ENCODE results near the gene GOSR2. TPM values are rescaled to one million over a fixed set of nuclear protein-coding genes. Genes with fewer than 3 reads are reported as not detected.

Gene GOSR2
- total and polyA plus RNA-seq, 2 of the 8 experiments (the other 6 are each of a cell fraction or from before 2014, with no cell fraction given) = 28.2 to 36.2 TPM

DNA sequence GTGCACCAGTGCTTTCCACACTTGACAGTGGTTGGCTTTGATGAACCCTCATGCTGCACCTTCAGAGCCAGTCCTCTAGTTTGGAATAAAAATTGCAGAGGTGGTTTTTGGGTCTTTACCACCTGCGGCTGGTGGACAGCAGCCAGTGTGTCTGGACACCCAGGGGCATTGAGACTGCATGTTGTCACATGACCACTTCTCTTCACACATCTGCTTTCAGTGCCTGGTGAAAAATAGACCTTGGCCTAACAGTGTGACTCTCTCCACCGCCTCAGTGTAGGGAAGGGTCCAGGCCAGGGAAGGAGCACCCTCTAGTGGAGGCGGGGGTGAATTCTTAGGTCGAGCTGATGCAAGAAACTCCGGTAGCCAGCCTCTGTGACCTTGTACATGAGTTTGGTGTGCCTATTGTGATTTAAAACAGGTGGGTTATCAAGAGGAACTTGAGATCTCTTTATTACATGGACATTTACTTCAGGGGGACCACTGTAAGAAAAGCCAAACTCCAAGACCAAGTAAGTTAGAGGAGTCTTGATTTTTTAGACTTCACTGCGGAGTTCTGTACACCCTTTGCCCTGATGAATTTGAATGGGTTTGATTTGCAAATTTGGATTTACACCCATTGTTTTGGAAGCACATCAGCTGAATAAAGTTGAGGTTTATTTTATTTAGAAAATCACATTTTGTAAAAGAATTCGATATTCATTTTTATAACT is 17.9 kb downstream of the GOSR2 start (continued):
- TF ChIP-seq USF2 (IDR thresholded peaks at IDR 0.05; ENCODE audit: low read length) = peak; percentile 41; the same call in 1 of the 2 replicates
- TF ChIP-seq CHD2 (IDR thresholded peaks at IDR 0.05; ENCODE audit: low read length) = no peak
- peak; percentile 93 to 94 for TF ChIP-seq RAD21 (IDR thresholded peaks at IDR 0.05 in 1 of 2, conservative IDR thresholded peaks at IDR 0.05 in 1 of 2; ENCODE audit: low read depth in 2 of 2, low read length in 2 of 2)
- TF ChIP-seq SRF (IDR thresholded peaks at IDR 0.05; ENCODE audit: low read depth, low read length) = no peak
- TF ChIP-seq SIN3A (conservative IDR thresholded peaks at IDR 0.05 in 1 of 2, IDR thresholded peaks at IDR 0.05 in 1 of 2; ENCODE audit: low read depth in 1 of 2, low read length in 2 of 2) = no peak
- no peak for TF ChIP-seq ZNF274 (IDR thresholded peaks at IDR 0.05; ENCODE audit: borderline replicate concordance, extremely low read depth, low read length)
- peak; percentile 56; the same call in 1 of the 2 replicates for TF ChIP-seq TEAD4 (IDR thresholded peaks at IDR 0.05; ENCODE audit: low read depth, low read length)
- TF ChIP-seq YY1 (IDR thresholded peaks at IDR 0.05; ENCODE audit: low read depth, low read length) = no peak
- TF ChIP-seq FOSL1 (IDR thresholded peaks at IDR 0.05; ENCODE audit: insufficient read depth, low read depth, low read length) = no peak
